ENCODE measurements around the gene LRRC28.

The LRRC28 gene

GRCh38 chr15:99406716-99407487 lies 155.6 kb downstream of the LRRC28 start:
- WGBS (ENCODE audit: insufficient coverage, insufficient read length) = no CpG with 5 or more reads among the region's 17 CpGs
- H3K27me3 ChIP-seq (ENCODE audit: control insufficient read depth, insufficient read depth, low read length) = no peaks in the 10 kb centered on the region
- no peaks in the 10 kb centered on the region; the same call in 1 of the 2 replicates for H3K4me1 ChIP-seq (ENCODE audit: control insufficient read depth, insufficient read depth, low read length)
- no peak overlapping the region for H3K27ac ChIP-seq (ENCODE audit: low read length)
- H3K9me3 ChIP-seq (ENCODE audit: control insufficient read depth, insufficient read depth, low read length) = no peaks in the 10 kb centered on the region
- no peak overlapping the region for H3K4me3 ChIP-seq (ENCODE audit: low read length)
- no peaks in the 10 kb centered on the region for H3K36me3 ChIP-seq (ENCODE audit: control insufficient read depth, insufficient read depth, low read length)
- no peak for DNase-seq (ENCODE audit: low read depth, low spot score)

GRCh38 chr15:99407716-99408115 lies 156.4 kb downstream of the LRRC28 start:
- H3K27ac ChIP-seq (ENCODE audit: low read length) = no peak overlapping the region

GRCh38 chr15:99408236-99409096 lies 157.2 kb downstream of the LRRC28 start:
- H3K36me3 ChIP-seq (ENCODE audit: control insufficient read depth, insufficient read depth, low read length) = no peaks in the 10 kb centered on the region
- H3K27ac ChIP-seq (ENCODE audit: low read length) = no peak overlapping the region
- H3K4me1 ChIP-seq (ENCODE audit: control insufficient read depth, insufficient read depth, low read length) = no peaks in the 10 kb centered on the region; the same call in 1 of the 2 replicates
- no peak for DNase-seq (ENCODE audit: low read depth, low spot score)
- H3K9me3 ChIP-seq (ENCODE audit: control insufficient read depth, insufficient read depth, low read length) = no peaks in the 10 kb centered on the region
- no CpG with 5 or more reads among the region's 12 CpGs for WGBS (ENCODE audit: insufficient coverage, insufficient read length)
- H3K27me3 ChIP-seq (ENCODE audit: control insufficient read depth, insufficient read depth, low read length) = no peaks in the 10 kb centered on the region
- H3K4me3 ChIP-seq (ENCODE audit: low read length) = no peak overlapping the region

More at GRCh38 chr15:99407716-99408115, 156.4 kb downstream of the LRRC28 start:
- no peak for DNase-seq (ENCODE audit: low read depth, low spot score)
- no peaks in the 10 kb centered on the region for H3K27me3 ChIP-seq (ENCODE audit: control insufficient read depth, insufficient read depth, low read length)
- H3K36me3 ChIP-seq (ENCODE audit: control insufficient read depth, insufficient read depth, low read length) = no peaks in the 10 kb centered on the region
- no peaks in the 10 kb centered on the region; the same call in 1 of the 2 replicates for H3K4me1 ChIP-seq (ENCODE audit: control insufficient read depth, insufficient read depth, low read length)
- H3K4me3 ChIP-seq (ENCODE audit: low read length) = no peak overlapping the region
- H3K9me3 ChIP-seq (ENCODE audit: control insufficient read depth, insufficient read depth, low read length) = no peaks in the 10 kb centered on the region
- WGBS (ENCODE audit: insufficient coverage, insufficient read length) = no CpG with 5 or more reads among the region's 5 CpGs

GRCh38 chr15:99409097-99409473 lies 157.8 kb downstream of the LRRC28 start:
- H3K4me3 ChIP-seq (ENCODE audit: low read length) = no peak overlapping the region
- no CpG with 5 or more reads among the region's 10 CpGs for WGBS (ENCODE audit: insufficient coverage, insufficient read length)
- H3K9me3 ChIP-seq (ENCODE audit: control insufficient read depth, insufficient read depth, low read length) = no peaks in the 10 kb centered on the region
- H3K36me3 ChIP-seq (ENCODE audit: control insufficient read depth, insufficient read depth, low read length) = no peaks in the 10 kb centered on the region
- H3K27ac ChIP-seq (ENCODE audit: low read length) = no peak overlapping the region
- H3K4me1 ChIP-seq (ENCODE audit: control insufficient read depth, insufficient read depth, low read length) = no peaks in the 10 kb centered on the region; the same call in 1 of the 2 replicates
- no peaks in the 10 kb centered on the region for H3K27me3 ChIP-seq (ENCODE audit: control insufficient read depth, insufficient read depth, low read length)
- DNase-seq (ENCODE audit: low read depth, low spot score) = no peak

- no peaks in the 10 kb centered on the region for H3K4me1 ChIP-seq (ENCODE audit: control insufficient read depth, insufficient read depth, low read length)
- no peaks in the 10 kb centered on the region for H3K36me3 ChIP-seq (ENCODE audit: control insufficient read depth, insufficient read depth, low read length)
- WGBS (ENCODE audit: insufficient coverage, insufficient read length) = no CpG with 5 or more reads among the region's 6 CpGs
- no peak for DNase-seq (ENCODE audit: low read depth, low spot score)
- no peaks in the 10 kb centered on the region for H3K27me3 ChIP-seq (ENCODE audit: control insufficient read depth, insufficient read depth, low read length)
- no peak overlapping the region for H3K27ac ChIP-seq (ENCODE audit: low read length)
- H3K4me3 ChIP-seq (ENCODE audit: low read length) = no peak overlapping the region
- H3K9me3 ChIP-seq (ENCODE audit: control insufficient read depth, insufficient read depth, low read length) = no peaks in the 10 kb centered on the region
Observed at GRCh38 chr15:99409560-99409959, 158.3 kb downstream of the LRRC28 start.

GRCh38 chr15:99410477-99410876 lies 159.2 kb downstream of the LRRC28 start:
- H3K27ac ChIP-seq (ENCODE audit: low read length) = no peak overlapping the region
- no peaks in the 10 kb centered on the region for H3K27me3 ChIP-seq (ENCODE audit: control insufficient read depth, insufficient read depth, low read length)
- no CpG with 5 or more reads among the region's 4 CpGs for WGBS (ENCODE audit: insufficient coverage, insufficient read length)
- H3K36me3 ChIP-seq (ENCODE audit: control insufficient read depth, insufficient read depth, low read length) = no peaks in the 10 kb centered on the region
- H3K4me3 ChIP-seq (ENCODE audit: low read length) = no peak overlapping the region
- no peaks in the 10 kb centered on the region for H3K9me3 ChIP-seq (ENCODE audit: control insufficient read depth, insufficient read depth, low read length)
- no peaks in the 10 kb centered on the region for H3K4me1 ChIP-seq (ENCODE audit: control insufficient read depth, insufficient read depth, low read length)
- no peak for DNase-seq (ENCODE audit: low read depth, low spot score)

- Histone ChIP-seq H3K27me3 (ENCODE audit: control insufficient read depth, insufficient read depth, low read length) (no peaks in the 10 kb centered on the region), H3K4me3 (ENCODE audit: low read length) (no peak overlapping the region), H3K9me3 (ENCODE audit: control insufficient read depth, insufficient read depth, low read length) (no peaks in the 10 kb centered on the region), H3K27ac (ENCODE audit: low read length) (no peak overlapping the region), H3K4me1 (ENCODE audit: control insufficient read depth, insufficient read depth, low read length) (no peaks in the 10 kb centered on the region), H3K36me3 (ENCODE audit: control insufficient read depth, insufficient read depth, low read length) (no peaks in the 10 kb centered on the region)
- no CpG with 5 or more reads among the region's 8 CpGs for WGBS (ENCODE audit: insufficient coverage, insufficient read length)
- no peak for DNase-seq (ENCODE audit: low read depth, low spot score)
Observed at GRCh38 chr15:99411234-99411633, 160.0 kb downstream of the LRRC28 start.

- no peaks in the 10 kb centered on the region for H3K27me3 ChIP-seq (ENCODE audit: control insufficient read depth, insufficient read depth, low read length)
- no CpG with 5 or more reads among the region's 6 CpGs for WGBS (ENCODE audit: insufficient coverage, insufficient read length)
- H3K36me3 ChIP-seq (ENCODE audit: control insufficient read depth, insufficient read depth, low read length) = no peaks in the 10 kb centered on the region
- H3K9me3 ChIP-seq (ENCODE audit: control insufficient read depth, insufficient read depth, low read length) = no peaks in the 10 kb centered on the region
- H3K27ac ChIP-seq (ENCODE audit: low read length) = no peak overlapping the region
- no peaks in the 10 kb centered on the region for H3K4me1 ChIP-seq (ENCODE audit: control insufficient read depth, insufficient read depth, low read length)
- H3K4me3 ChIP-seq (ENCODE audit: low read length) = no peak overlapping the region
- DNase-seq (ENCODE audit: low read depth, low spot score) = no peak
Observed at GRCh38 chr15:99412082-99412481, 160.8 kb downstream of the LRRC28 start.

- Histone ChIP-seq H3K4me3 (ENCODE audit: low read length) (no peak overlapping the region), H3K27ac (ENCODE audit: low read length) (no peak overlapping the region), H3K9me3 (ENCODE audit: control insufficient read depth, insufficient read depth, low read length) (no peaks in the 10 kb centered on the region), H3K36me3 (ENCODE audit: control insufficient read depth, insufficient read depth, low read length) (no peaks in the 10 kb centered on the region), H3K4me1 (ENCODE audit: control insufficient read depth, insufficient read depth, low read length) (no peaks in the 10 kb centered on the region), H3K27me3 (ENCODE audit: control insufficient read depth, insufficient read depth, low read length) (no peaks in the 10 kb centered on the region)
- WGBS (ENCODE audit: insufficient coverage, insufficient read length) = no CpG with 5 or more reads among the region's 8 CpGs
- no peak for DNase-seq (ENCODE audit: low read depth, low spot score)
Observed at GRCh38 chr15:99412626-99413025, 161.3 kb downstream of the LRRC28 start.

- H3K27me3 ChIP-seq (ENCODE audit: control insufficient read depth, insufficient read depth, low read length) = no peaks in the 10 kb centered on the region
- H3K27ac ChIP-seq (ENCODE audit: low read length) = no peak overlapping the region
- DNase-seq (ENCODE audit: low read depth, low spot score) = no peak
- no peaks in the 10 kb centered on the region for H3K9me3 ChIP-seq (ENCODE audit: control insufficient read depth, insufficient read depth, low read length)
- no peak overlapping the region for H3K4me3 ChIP-seq (ENCODE audit: low read length)
- WGBS (ENCODE audit: insufficient coverage, insufficient read length) = no CpG with 5 or more reads among the region's 21 CpGs
- no peaks in the 10 kb centered on the region for H3K4me1 ChIP-seq (ENCODE audit: control insufficient read depth, insufficient read depth, low read length)
- no peaks in the 10 kb centered on the region for H3K36me3 ChIP-seq (ENCODE audit: control insufficient read depth, insufficient read depth, low read length)
Observed at GRCh38 chr15:99413955-99414754, 162.9 kb downstream of the LRRC28 start.

All from iPS DF 6.9 (cell line).